Peyer's patch (tissue), 4 donors: ENCODE results near the gene DDR2. TPM values are rescaled to one million over a fixed set of nuclear protein-coding genes. Genes with fewer than 3 reads are reported as not detected.
"Not testable (repeated sequence)": the region's sequence is repeated elsewhere in the genome, so short reads cannot be mapped to it uniquely, and the experiment has no call there.

Experiments used
- DNase-seq, 3 donors: peaks; one replicate each; pipeline ENCODE4 v3.0.0-alpha.2; 2017 to 2019
- H3K27ac ChIP-seq, 4 donors: fragments of 200-600 bp; sonication (generic); one replicate each; pipeline ENCODE4 v1.5.1; 2016 to 2019
- H3K27me3 ChIP-seq, 2 donors: fragments of 200-600 bp; sonication (generic); one replicate each; pipeline ENCODE4 v1.5.1; 2019
- H3K36me3 ChIP-seq, 3 donors: fragments of 200-600 bp; sonication (generic); one replicate each; pipeline ENCODE4 v1.5.1; 2016 to 2019
- H3K4me1 ChIP-seq, 4 donors: fragments of 200-600 bp; sonication (generic); one replicate each; pipeline ENCODE4 v1.5.1; 2016 to 2019
- H3K4me3 ChIP-seq, 4 donors: fragments of 200-600 bp; sonication (generic); 1 replicate in 3 of 4; 2 replicates in 1 of 4; pipeline ENCODE4 v1.5.1; 2016 to 2019; ENCODE audit warnings: mild to moderate bottlenecking in 1 of 4
- H3K9me3 ChIP-seq, 4 donors: fragments of 200-600 bp; sonication (generic); one replicate each; pipeline ENCODE4 v1.5.1; 2016 to 2019; ENCODE audit warnings: mild to moderate bottlenecking in 1 of 4
- CTCF ChIP-seq, 6 experiments: fragments of 450-650 bp in 4 of 6; fragments of 200-600 bp in 2 of 6; sonication (generic) in 1 of 6; IDR thresholded peaks; one replicate each; pipeline ENCODE4 v1.5.1; 2017 to 2019; ENCODE audit warnings: antibody characterized with exemption in 6 of 6, mild to moderate bottlenecking in 3 of 6, moderate library complexity in 1 of 6
- POLR2A ChIP-seq, 2 donors: fragments of 450-650 bp; IDR thresholded peaks; one replicate each; pipeline ENCODE4 v1.5.1; 2017; ENCODE audit warnings: antibody characterized with exemption in 2 of 2, mild to moderate bottlenecking in 2 of 2, moderate library complexity in 2 of 2
- total RNA-seq, 4 donors: library from RNA; depleted of rRNA; stranded (reverse); fragments of >200 nt; gene quantifications; one replicate each; pipeline ENCODE4 v1.1.0, GENCODE V29; 2016

DDR2 gene
- total RNA-seq, 4 donors from 2014 or later: 14.9 to 112 (median 37.2) TPM

- H3K4me3 ChIP-seq: no peak overlapping the region
- no peaks in the 10 kb centered on the region for H3K36me3 ChIP-seq
- no peak for TF ChIP-seq CTCF (IDR thresholded peaks at IDR 0.05)
- TF ChIP-seq POLR2A (IDR thresholded peaks at IDR 0.05): no peak
- no peaks in the 10 kb centered on the region for H3K9me3 ChIP-seq
- no peak overlapping the region for H3K27ac ChIP-seq
- no peaks in the 10 kb centered on the region for H3K27me3 ChIP-seq
- H3K4me1 ChIP-seq: peaks cover 0 to 23% (median 0%) of the 10 kb centered on the region in 4 donors
- DNase-seq: no peak
Observed at GRCh38 chr1:162736184-162736583, 103.9 kb downstream of the DDR2 start.

GRCh38 chr1:162736633-162737067 lies 104.4 kb downstream of the DDR2 start:
- no peaks in the 10 kb centered on the region for H3K9me3 ChIP-seq
- H3K4me1 ChIP-seq: peaks cover 0 to 18% (median 0%) of the 10 kb centered on the region in 4 donors
- no peaks in the 10 kb centered on the region for H3K27me3 ChIP-seq
- no peak overlapping the region for H3K4me3 ChIP-seq
- H3K27ac ChIP-seq: no peak overlapping the region
- H3K36me3 ChIP-seq: no peaks in the 10 kb centered on the region
- no peak for DNase-seq
- TF ChIP-seq POLR2A (IDR thresholded peaks at IDR 0.05) (no peak), CTCF (IDR thresholded peaks at IDR 0.05) (no peak)

GRCh38 chr1:162740755-162741154 lies 108.5 kb downstream of the DDR2 start:
- peaks cover 0 to 12% (median 0%) of the 10 kb centered on the region in 4 donors for H3K4me1 ChIP-seq
- DNase-seq: peak in 2 of 3 donors; percentile 55 to 72
- H3K27ac ChIP-seq: peak overlapping the region in 1 of 4 donors; percentile 28
- no peaks in the 10 kb centered on the region for H3K9me3 ChIP-seq
- no peaks in the 10 kb centered on the region for H3K27me3 ChIP-seq
- no peaks in the 10 kb centered on the region for H3K36me3 ChIP-seq
- TF ChIP-seq POLR2A (IDR thresholded peaks at IDR 0.05) (peak in 1 of 2 donors; percentile 11), CTCF (IDR thresholded peaks at IDR 0.05) (no peak)
- no peak overlapping the region for H3K4me3 ChIP-seq

- Histone ChIP-seq H3K4me3 (no peak overlapping the region), H3K27me3 (no peaks in the 10 kb centered on the region), H3K9me3 (no peaks in the 10 kb centered on the region), H3K36me3 (no peaks in the 10 kb centered on the region), H3K27ac (no peak overlapping the region), H3K4me1 (peaks cover 0 to 9% (median 0%) of the 10 kb centered on the region in 4 donors)
- no peak for TF ChIP-seq CTCF (IDR thresholded peaks at IDR 0.05)
- TF ChIP-seq POLR2A (IDR thresholded peaks at IDR 0.05): no peak
- DNase-seq: no peak
Observed at GRCh38 chr1:162741574-162741973, 109.3 kb downstream of the DDR2 start.

GRCh38 chr1:162746264-162746942 lies 114.1 kb downstream of the DDR2 start:
- not testable (repeated sequence) for H3K27ac ChIP-seq

GRCh38 chr1:162753001-162753658 lies 120.9 kb downstream of the DDR2 start:
- Histone ChIP-seq H3K27me3 (no peaks in the 10 kb centered on the region), H3K27ac (no peak overlapping the region), H3K4me3 (no peak overlapping the region), H3K36me3 (peaks cover 0 to 9% (median 0%) of the 10 kb centered on the region in 3 donors), H3K4me1 (no peaks in the 10 kb centered on the region), H3K9me3 (no peaks in the 10 kb centered on the region)
- no peak for TF ChIP-seq POLR2A (IDR thresholded peaks at IDR 0.05)
- DNase-seq: no peak

More at GRCh38 chr1:162746264-162746942, 114.1 kb downstream of the DDR2 start:
- H3K36me3 ChIP-seq, H3K9me3 ChIP-seq, H3K4me1 ChIP-seq, H3K4me3 ChIP-seq, DNase-seq, H3K27me3 ChIP-seq: not testable (repeated sequence)
